SJSA1 (cell line): ENCODE measurements around the gene NPAS4. TPM values are rescaled to one million over a fixed set of nuclear protein-coding genes. Genes with fewer than 3 reads are reported as not detected.
"Not testable (repeated sequence)": the region's sequence is repeated elsewhere in the genome, so short reads cannot be mapped to it uniquely, and the experiment has no call there.

Source experiments
- DNase-seq, 2 experiments: peaks; one replicate each; pipeline ENCODE4 v3.0.0-alpha.2; 2015 to 2020; ENCODE audit warnings: low spot score in 2 of 2, low read depth in 1 of 2
- H3K27ac ChIP-seq: fragments of 250-450 bp; sonication (Bioruptor Pico); 2 replicates; pipeline ENCODE4 v1.5.1; 2020; ENCODE audit warnings: mild to moderate bottlenecking, moderate library complexity
- H3K27me3 ChIP-seq: fragments of 250-450 bp; sonication (Bioruptor Pico); replicated peaks from 2 replicates; pipeline ENCODE4 v1.5.1; 2020; ENCODE audit warnings: mild to moderate bottlenecking, moderate library complexity
- H3K36me3 ChIP-seq: fragments of 250-450 bp; sonication (Bioruptor Pico); 2 replicates; pipeline ENCODE4 v1.5.1; 2020; ENCODE audit warnings: mild to moderate bottlenecking
- H3K4me1 ChIP-seq: fragments of 250-450 bp; sonication (Bioruptor Pico); replicated peaks from 2 replicates; pipeline ENCODE4 v1.6.1; 2021; ENCODE audit warnings: mild to moderate bottlenecking
- H3K4me3 ChIP-seq: fragments of 250-450 bp; sonication (Bioruptor Pico); 2 replicates; pipeline ENCODE4 v1.5.1; 2020; ENCODE audit warnings: mild to moderate bottlenecking
- H3K9me3 ChIP-seq: fragments of 250-450 bp; sonication (Bioruptor Pico); replicated peaks from 2 replicates; pipeline ENCODE4 v1.5.1; 2020; ENCODE audit warnings: mild to moderate bottlenecking
- total RNA-seq: library from RNA; depleted of rRNA; stranded (reverse); fragments of >200 nt; shearing (Covaris generic); gene quantifications from 2 replicates; pipeline ENCODE4 v1.2.3, GENCODE V29; 2014; rRNA removed

The NPAS4 gene
- total RNA-seq = 1.3 and 2.2 TPM in 2 replicates

GRCh38 chr11:66420671-66421476 is at the start of gene NPAS4:
TSS of gene NPAS4 (plus strand) at chr11:66421035. CDS start at chr11:66421180, 145 bp downstream.
- H3K4me3 ChIP-seq = no peak within 1 kb of the TSS
- H3K27me3 ChIP-seq = no peaks in the 10 kb centered on the region
- peaks cover 40% of the 10 kb centered on the region for H3K36me3 ChIP-seq
- no peak within 1 kb of the TSS for H3K27ac ChIP-seq
- no peak for DNase-seq
- H3K9me3 ChIP-seq = peaks cover 7% of the 10 kb centered on the region
- peaks cover 15% of the 10 kb centered on the region for H3K4me1 ChIP-seq

DNA sequence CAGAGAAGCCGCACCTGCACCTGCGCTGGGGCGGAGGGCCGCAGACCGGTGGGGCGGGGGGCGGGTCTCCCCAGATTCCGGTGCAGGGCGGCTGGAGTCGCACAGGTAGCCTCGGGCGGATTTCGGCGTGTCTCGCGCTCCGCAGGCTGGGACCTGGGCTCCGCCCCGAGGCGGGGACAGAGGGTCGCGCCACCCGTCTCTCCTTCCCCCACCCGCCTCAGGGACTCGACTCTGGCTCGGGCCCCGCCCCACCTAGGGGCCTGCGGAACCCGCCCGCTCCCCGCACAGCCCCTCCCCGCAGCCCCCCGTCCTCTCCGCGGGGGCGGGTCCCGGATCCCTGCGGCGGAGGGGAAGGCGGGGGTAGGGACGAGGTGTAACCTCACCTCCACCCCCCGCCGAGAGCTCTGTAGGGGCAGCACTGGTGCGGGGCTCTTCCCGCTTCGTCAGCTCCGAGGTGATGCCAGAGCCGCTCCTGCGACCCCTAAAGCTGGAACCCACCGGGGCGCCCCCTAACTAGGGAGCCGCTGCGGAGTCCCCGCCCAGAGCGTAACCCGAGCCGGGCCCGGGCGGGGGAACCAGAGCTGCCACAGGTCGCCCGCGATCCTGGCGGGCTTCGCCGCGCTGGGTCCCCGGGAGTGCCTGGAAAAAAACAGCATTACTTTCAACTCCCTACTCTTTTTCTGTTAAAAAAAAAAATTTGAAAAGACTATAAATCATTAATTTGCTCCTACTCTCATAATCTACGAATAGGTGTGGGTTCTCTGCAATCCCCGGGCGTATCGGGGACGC is 49.0 kb upstream of the NPAS4 start, which contains the start of gene SLC29A2:
Gene SLC29A2 (minus strand): TSS at position 134 of the 789 bp plus-strand sequence. CDS start 169 bp downstream, outside the sequence.
- peak in 1 of 2 experiments; percentile 49 for DNase-seq

GRCh38 chr11:66373265-66373664 is 47.6 kb upstream of the NPAS4 start:
- DNase-seq = no peak
- no peaks in the 10 kb centered on the region for H3K9me3 ChIP-seq
- H3K4me3 ChIP-seq = no peak overlapping the region
- H3K27me3 ChIP-seq = peaks cover 76% of the 10 kb centered on the region
- H3K27ac ChIP-seq = no peak overlapping the region
- H3K36me3 ChIP-seq = no peaks in the 10 kb centered on the region
- H3K4me1 ChIP-seq = peaks cover 17% of the 10 kb centered on the region

More for the DNA sequence above, 49.0 kb upstream of the NPAS4 start, which contains the start of gene SLC29A2:
- H3K9me3 ChIP-seq = no peaks in the 10 kb centered on the region
- no peaks in the 10 kb centered on the region for H3K36me3 ChIP-seq
- H3K4me3 ChIP-seq = peak within 1 kb of the TSS; percentile 29
- peaks cover 17% of the 10 kb centered on the region for H3K4me1 ChIP-seq
- no peak within 1 kb of the TSS for H3K27ac ChIP-seq
- H3K27me3 ChIP-seq = peaks cover 75% of the 10 kb centered on the region

DNA sequence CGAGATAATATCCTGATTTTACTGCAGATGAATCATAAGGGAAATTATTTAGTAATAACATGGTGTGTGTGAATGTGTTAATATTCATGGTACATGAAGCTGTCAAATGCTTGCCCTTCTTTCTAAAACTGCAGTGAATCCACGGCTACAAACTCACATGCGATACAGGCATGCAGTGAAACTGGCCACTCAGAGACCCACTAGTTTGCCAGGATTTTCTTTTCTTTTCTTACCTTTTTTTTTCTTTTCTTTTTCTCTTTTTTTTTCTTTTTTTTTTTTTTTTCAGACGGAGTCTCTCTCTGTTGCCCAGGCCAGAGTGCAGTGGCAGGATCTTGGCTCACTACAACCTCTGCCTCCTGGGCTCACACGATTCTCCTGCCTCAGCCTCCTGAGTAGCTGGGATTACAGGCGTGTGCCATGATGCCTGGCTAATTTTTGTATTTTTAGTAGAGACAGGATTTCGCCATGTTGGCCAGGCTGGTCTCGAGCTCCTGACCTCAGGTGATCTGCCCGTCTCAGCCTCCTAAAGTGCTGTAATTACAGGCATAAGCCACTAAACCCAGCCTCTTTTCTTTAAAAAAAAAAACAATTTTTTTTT is 47.0 kb upstream of the NPAS4 start:
- DNase-seq, H3K4me3 ChIP-seq: not testable (repeated sequence)
- peaks cover 17% of the 10 kb centered on the region for H3K4me1 ChIP-seq

GRCh38 chr11:66380264-66380663 is 40.6 kb upstream of the NPAS4 start:
- not testable (repeated sequence) for DNase-seq, H3K9me3 ChIP-seq, H3K27ac ChIP-seq, H3K4me1 ChIP-seq, H3K36me3 ChIP-seq, H3K4me3 ChIP-seq
- H3K27me3 ChIP-seq = peaks cover 36% of the 10 kb centered on the region

More for the DNA sequence above, 47.0 kb upstream of the NPAS4 start:
- not testable (repeated sequence) for H3K27ac ChIP-seq, H3K9me3 ChIP-seq, H3K36me3 ChIP-seq
- peaks cover 76% of the 10 kb centered on the region for H3K27me3 ChIP-seq

- H3K36me3 ChIP-seq, H3K4me3 ChIP-seq, H3K27ac ChIP-seq, H3K9me3 ChIP-seq, H3K4me1 ChIP-seq, DNase-seq: not testable (repeated sequence)
- H3K27me3 ChIP-seq = peaks cover 22% of the 10 kb centered on the region
Observed at GRCh38 chr11:66384316-66384715, 36.5 kb upstream of the NPAS4 start.

DNA sequence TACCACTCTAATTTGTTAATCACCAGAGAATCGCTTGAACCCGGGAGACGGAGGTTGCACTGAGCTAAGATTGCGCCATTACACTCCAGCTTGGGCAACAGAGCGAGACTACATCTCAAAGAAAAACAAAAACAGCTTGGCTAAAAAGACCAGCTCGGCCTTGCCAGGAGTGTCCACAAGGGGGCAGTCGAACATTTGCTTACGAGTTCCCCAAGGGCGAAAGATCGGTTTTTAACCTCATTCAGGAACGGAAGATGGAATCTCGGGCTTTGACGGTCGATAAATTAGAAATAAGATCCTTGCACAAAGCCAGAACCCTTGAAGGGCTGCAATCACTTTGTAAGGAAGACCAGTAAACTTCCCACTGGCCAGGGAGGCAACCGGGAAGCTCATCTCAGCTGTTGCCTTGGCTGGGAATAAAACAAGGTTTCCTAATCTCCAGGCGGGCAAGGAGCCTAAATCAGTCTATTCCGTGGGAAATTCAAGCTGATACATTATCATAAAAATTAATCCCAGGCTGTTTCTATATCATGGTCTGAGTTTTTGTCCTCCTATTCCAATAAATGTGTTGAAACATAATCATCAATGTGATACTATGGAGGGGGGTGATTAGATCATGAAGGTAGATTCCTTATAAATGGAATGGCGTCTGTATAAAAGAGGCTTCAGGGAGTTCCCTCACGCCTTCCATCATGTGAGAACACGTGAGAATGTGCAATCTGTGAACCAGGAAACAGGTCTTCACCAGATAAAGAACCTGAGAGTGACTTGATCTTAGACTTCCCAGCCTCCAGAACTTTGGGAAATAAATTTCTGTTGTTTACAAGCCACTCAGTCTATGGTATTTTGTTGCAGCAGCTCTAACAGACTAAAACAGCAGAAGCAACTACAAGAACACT is 34.4 kb upstream of the NPAS4 start:
- Histone ChIP-seq H3K4me3 (no peak overlapping the region), H3K4me1 (peaks cover 5% of the 10 kb centered on the region), H3K27me3 (peaks cover 28% of the 10 kb centered on the region), H3K9me3 (no peaks in the 10 kb centered on the region), H3K27ac (no peak overlapping the region), H3K36me3 (no peaks in the 10 kb centered on the region)
- DNase-seq = peak; percentile 91 to 92

DNA sequence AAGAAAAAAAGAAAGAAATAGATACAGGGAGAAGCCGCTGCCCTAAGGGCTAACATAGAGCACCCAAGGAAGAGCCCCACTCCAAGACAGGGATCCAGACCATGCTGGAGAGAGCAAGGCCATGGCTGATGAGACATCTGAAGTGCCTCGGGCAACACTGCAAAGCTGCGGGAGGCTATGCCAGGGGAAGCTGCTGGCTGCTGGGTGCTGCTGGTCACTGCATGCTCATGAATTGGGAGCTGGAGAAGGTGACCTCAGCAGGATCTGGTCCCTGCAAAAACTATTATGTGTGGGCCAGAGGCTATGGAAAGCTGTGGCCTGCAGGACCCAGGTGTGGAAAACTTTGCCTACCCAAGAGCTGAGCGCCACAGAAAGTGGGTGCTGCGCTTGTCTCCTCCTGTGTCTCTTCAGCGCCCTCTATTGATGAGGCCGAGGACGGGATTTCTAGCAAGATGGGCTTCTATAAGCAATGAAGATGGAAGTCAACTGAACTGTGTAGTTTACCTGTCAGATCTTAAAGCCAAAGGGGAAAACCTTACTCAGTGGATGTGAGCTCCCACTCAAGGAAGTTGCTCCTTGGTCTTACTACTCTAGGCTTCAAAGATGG is 32.0 kb upstream of the NPAS4 start:
- no peaks in the 10 kb centered on the region for H3K9me3 ChIP-seq
- no peak overlapping the region for H3K4me3 ChIP-seq
- H3K27me3 ChIP-seq = peaks cover 28% of the 10 kb centered on the region
- peaks cover 5% of the 10 kb centered on the region for H3K4me1 ChIP-seq
- H3K27ac ChIP-seq = no peak overlapping the region
- H3K36me3 ChIP-seq = no peaks in the 10 kb centered on the region
- DNase-seq = peak; percentile 74 to 87

DNA sequence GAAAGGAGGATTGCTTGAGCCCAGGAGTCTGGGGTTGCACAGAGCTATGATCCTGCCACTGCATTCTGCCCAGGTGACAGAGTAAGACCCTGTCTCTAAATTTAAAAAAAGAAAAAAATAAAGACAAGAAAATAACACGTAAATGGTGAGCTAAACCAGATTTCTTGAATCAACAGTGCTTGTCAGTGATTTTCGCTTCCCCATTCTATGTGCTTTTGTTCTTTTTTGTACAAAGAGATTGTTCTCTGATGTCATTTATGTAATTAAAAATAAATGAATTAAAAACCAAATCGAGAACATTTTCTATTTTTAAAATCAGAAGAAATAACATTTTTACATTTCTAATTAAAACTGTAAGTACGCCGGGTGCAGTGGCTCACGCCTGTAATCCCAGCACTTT is 29.5 kb upstream of the NPAS4 start:
- no peak overlapping the region for H3K27ac ChIP-seq
- H3K4me1 ChIP-seq = peaks cover 2% of the 10 kb centered on the region
- no peak overlapping the region for H3K4me3 ChIP-seq
- H3K9me3 ChIP-seq = no peaks in the 10 kb centered on the region
- no peaks in the 10 kb centered on the region for H3K36me3 ChIP-seq
- no peak for DNase-seq
- peaks cover 36% of the 10 kb centered on the region for H3K27me3 ChIP-seq

- no peak overlapping the region for H3K4me3 ChIP-seq
- H3K4me1 ChIP-seq = no peaks in the 10 kb centered on the region
- H3K9me3 ChIP-seq = no peaks in the 10 kb centered on the region
- peaks cover 41% of the 10 kb centered on the region for H3K27me3 ChIP-seq
- H3K36me3 ChIP-seq = no peaks in the 10 kb centered on the region
- no peak for DNase-seq
- no peak overlapping the region for H3K27ac ChIP-seq
Observed at GRCh38 chr11:66393954-66394353, 26.9 kb upstream of the NPAS4 start.

DNA sequence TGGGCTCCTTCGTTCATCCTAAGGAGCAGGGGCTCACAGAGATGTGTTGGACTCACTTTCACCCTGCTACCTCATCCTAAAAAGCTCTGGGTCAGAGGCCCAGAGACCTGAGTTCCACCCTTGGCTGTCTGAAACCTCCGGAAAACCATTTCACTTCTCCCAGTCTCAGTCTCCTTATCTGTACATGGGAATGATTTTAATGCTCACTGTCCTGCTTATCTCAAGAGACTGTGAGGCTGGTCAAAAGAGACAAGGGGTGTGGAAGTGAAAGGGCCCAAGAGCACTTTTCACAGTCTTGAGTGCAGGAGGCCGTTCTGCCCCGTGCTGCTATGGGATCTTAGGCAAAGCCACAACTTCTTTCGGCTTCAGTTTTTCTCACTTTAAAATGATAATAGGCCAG is 13.2 kb upstream of the NPAS4 start:
- H3K36me3 ChIP-seq = no peaks in the 10 kb centered on the region
- H3K4me3 ChIP-seq = no peak overlapping the region
- H3K4me1 ChIP-seq = peaks cover 36% of the 10 kb centered on the region
- no peak overlapping the region for H3K27ac ChIP-seq
- H3K27me3 ChIP-seq = peaks cover 29% of the 10 kb centered on the region
- no peaks in the 10 kb centered on the region; the same call in 1 of the 2 replicates for H3K9me3 ChIP-seq
- DNase-seq = no peak

DNA sequence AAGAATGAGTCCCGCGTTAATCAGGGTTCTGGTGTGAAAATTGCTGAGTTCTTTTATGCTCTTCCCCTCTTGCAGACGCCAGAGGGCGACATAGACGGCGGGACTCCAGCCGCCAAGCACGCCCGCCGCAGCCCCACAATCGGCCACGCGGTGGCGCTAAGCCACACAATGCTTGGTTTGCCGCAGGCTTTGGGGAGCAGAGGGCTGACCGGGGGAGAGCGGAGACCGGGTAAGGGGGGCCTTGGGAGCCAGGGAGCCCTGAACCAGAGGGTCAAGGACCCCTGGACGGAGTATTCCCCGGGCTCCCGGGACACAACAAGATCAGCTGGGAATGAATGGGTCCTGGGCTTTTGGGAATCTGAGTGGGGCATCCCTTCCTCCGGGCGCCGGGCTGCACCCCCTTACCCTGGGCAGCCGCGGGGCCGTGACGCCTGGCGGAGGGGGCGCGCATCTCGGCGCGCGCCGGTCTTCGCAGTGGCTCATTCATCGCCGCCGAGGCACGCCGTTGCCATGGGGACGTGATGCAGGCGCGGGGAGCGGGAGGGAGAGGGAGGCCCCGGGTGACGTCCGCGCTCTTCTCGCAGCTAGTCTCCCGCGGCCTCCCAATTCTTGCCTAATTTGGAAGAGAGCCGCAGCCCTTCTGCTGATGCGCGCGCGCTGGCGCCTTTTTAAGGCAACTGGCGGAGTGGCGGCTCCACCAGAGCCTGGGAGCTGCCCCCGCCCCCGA is 12.2 kb upstream of the NPAS4 start:
- Histone ChIP-seq H3K4me1 (peaks cover 36% of the 10 kb centered on the region), H3K27ac (peak overlapping the region; percentile 33; the same call in 1 of the 2 replicates), H3K27me3 (peaks cover 20% of the 10 kb centered on the region), H3K9me3 (no peaks in the 10 kb centered on the region; the same call in 1 of the 2 replicates), H3K4me3 (peak overlapping the region; percentile 40), H3K36me3 (no peaks in the 10 kb centered on the region)
- DNase-seq = peak; percentile 99
